PFSK-1 (cell line): ENCODE results near the gene MXD1.

Experiments
- FOXP2 ChIP-seq: optimal IDR thresholded peaks from 2 replicates; pipeline ENCODE3; 2011; ENCODE audit warnings: borderline replicate concordance, control low read depth, inconsistent platforms; ENCODE audit not compliant: insufficient read depth; ENCODE audit errors: extremely low read length, extremely low read depth
- POLR2AphosphoS5 ChIP-seq: IDR thresholded peaks from 2 replicates; pipeline ENCODE4 v1.6.1; 2012; ENCODE audit warnings: low read depth, mild to moderate bottlenecking, control low read depth, low read length, moderate library complexity
- REST ChIP-seq, 2 experiments: IDR thresholded peaks; 2 replicates each; pipeline versions ENCODE4 v1.6.1 to v1.8.0; 2011 to 2012; ENCODE audit warnings: low read depth in 2 of 2, low read length in 2 of 2, control low read depth in 1 of 2, inconsistent platforms in 1 of 2, mild to moderate bottlenecking in 1 of 2, moderate library complexity in 1 of 2; ENCODE audit not compliant: insufficient read depth in 1 of 2
- SIN3A ChIP-seq: IDR thresholded peaks from 2 replicates; pipeline ENCODE4 v1.6.1; 2012; ENCODE audit warnings: mild to moderate bottlenecking, low read length, moderate library complexity, borderline replicate concordance; ENCODE audit not compliant: insufficient read depth
- TAF1 ChIP-seq: IDR thresholded peaks from 2 replicates; pipeline ENCODE4 v1.6.1; 2012; ENCODE audit warnings: low read length, control low read depth, borderline replicate concordance; ENCODE audit not compliant: insufficient read depth

The MXD1 gene

DNA sequence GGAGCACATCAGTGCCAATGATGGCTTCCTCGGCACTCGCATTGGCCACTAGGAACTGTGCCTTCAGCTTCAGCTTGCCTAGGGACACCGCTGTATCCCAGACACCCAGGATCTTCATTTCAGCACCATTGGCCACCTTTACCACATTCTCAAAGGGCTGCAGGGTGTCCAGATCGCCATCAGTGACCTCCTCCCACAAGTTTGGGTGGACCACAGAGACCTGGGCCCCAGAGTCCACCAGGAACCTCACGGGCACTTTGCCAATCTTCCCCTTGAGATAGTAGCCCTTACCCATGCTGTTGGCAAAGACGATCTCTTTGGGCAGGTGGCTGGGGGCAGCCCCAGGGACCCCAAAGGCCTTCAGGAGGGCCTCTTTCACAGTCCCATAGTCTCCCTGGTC, 45.9 kb downstream of the MXD1 start:
- TF ChIP-seq FOXP2 (no peak), REST (IDR thresholded peaks at IDR 0.05; ENCODE audit: insufficient read depth in 1 of 2, low read depth in 2 of 2, low read length in 2 of 2) (no peak), SIN3A (no peak), TAF1 (no peak), POLR2AphosphoS5 (no peak)

DNA sequence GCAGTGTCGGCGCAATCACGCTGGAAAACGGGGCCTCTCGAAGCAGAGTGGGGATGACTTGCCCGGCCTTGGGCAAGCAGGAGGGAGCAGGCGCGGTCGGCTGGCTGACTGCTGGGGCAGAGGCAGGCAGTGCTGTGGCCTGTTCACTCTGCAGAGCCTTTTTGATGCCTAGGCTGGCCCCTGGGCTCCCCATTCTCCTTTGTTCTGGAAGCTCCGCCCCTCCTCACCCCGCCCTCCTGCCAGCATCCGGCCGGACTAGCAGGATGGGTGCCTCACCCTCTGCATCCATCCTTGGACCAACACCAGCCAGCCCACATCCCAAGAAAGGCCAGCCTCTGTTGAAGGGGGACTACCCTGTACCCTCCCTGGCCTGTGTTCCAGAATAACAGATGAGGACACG, 46.6 kb downstream of the MXD1 start, which contains the start of gene ASPRV1:
TSS of gene ASPRV1 (minus strand) at position 136 of the 400 bp plus-strand sequence. CDS start 195 bp downstream, outside the sequence.
- TF ChIP-seq TAF1 (no peak), REST (IDR thresholded peaks at IDR 0.05; ENCODE audit: insufficient read depth in 1 of 2, low read depth in 2 of 2, low read length in 2 of 2) (no peak), POLR2AphosphoS5 (no peak), FOXP2 (no peak), SIN3A (no peak)

GRCh38 chr2:69962986-69963730, 48.2 kb downstream of the MXD1 start:
- TF ChIP-seq FOXP2 (no peak), SIN3A (no peak)

- TF ChIP-seq TAF1 (no peak), SIN3A (no peak), POLR2AphosphoS5 (no peak), REST (IDR thresholded peaks at IDR 0.05; ENCODE audit: insufficient read depth in 1 of 2, low read depth in 2 of 2, low read length in 2 of 2) (no peak), FOXP2 (no peak)
Observed at GRCh38 chr2:69964353-69964841, 49.5 kb downstream of the MXD1 start.

DNA sequence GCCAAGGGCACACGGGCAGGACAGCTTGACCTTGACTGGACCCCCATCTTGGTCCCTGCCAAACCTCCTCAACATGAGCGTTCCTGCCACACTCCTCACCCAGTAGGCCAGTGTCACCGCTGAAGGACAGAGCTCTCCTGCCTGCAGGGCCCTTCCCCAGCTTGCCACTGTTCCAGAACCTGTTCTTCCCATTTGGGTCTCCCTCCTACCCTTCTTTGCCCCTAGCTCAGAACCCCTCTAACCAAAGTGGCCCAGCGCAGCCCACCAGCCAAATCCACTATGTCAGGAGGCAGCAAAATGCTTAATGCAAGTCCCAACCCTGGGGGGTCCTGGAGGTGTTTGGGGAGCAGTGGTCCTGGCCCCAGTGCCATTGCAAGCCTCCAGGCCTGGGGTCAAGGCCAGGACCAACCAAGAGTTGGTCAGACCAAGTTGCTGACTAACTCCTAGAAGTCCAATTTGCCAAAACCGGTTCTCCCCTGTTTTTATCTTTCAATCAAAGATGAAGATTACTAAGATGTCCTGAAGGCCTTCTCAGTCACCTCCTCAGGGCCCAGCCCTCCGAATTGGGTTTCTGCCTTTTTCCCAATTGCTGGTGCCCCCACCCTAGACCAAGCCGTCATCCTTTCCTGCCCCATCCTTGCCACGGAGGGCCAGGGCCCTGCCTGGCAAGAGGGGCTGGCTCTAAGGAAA, 51.0 kb downstream of the MXD1 start:
- no peak for TF ChIP-seq TAF1
- TF ChIP-seq SIN3A = no peak
- no peak for TF ChIP-seq POLR2AphosphoS5
- TF ChIP-seq REST (IDR thresholded peaks at IDR 0.05; ENCODE audit: insufficient read depth in 1 of 2, low read depth in 2 of 2, low read length in 2 of 2) = no peak
- no peak for TF ChIP-seq FOXP2
